Suprapubic skin (tissue), 4 donors: ENCODE results near the gene PSMD3. TPM values are rescaled to one million over a fixed set of nuclear protein-coding genes. Genes with fewer than 3 reads are reported as not detected.
"Not testable (repeated sequence)": the region's sequence is repeated elsewhere in the genome, so short reads cannot be mapped to it uniquely, and the experiment has no call there.

Source experiments
- DNase-seq, 2 donors: peaks; one replicate each; pipeline ENCODE4 v3.0.0-alpha.2; 2019; ENCODE audit warnings: low spot score in 2 of 2
- H3K27ac ChIP-seq: fragments of 200-600 bp; sonication (generic); one replicate; pipeline ENCODE4 v1.5.1; 2019
- H3K27me3 ChIP-seq: fragments of 200-600 bp; sonication (generic); one replicate; pipeline ENCODE4 v1.5.1; 2019
- H3K36me3 ChIP-seq: fragments of 200-600 bp; sonication (generic); one replicate; pipeline ENCODE4 v1.5.1; 2019
- H3K4me1 ChIP-seq: fragments of 200-600 bp; sonication (generic); one replicate; pipeline ENCODE4 v1.5.1; 2019
- H3K4me3 ChIP-seq: fragments of 200-600 bp; sonication (generic); one replicate; pipeline ENCODE4 v1.5.1; 2019; ENCODE audit warnings: mild to moderate bottlenecking
- H3K9me3 ChIP-seq: fragments of 200-600 bp; sonication (generic); one replicate; pipeline ENCODE4 v1.5.1; 2019
- CTCF ChIP-seq, 2 donors: fragments of 200-600 bp in 1 of 2; fragments of 450-650 bp in 1 of 2; sonication (generic) in 1 of 2; IDR thresholded peaks; one replicate each; pipeline ENCODE4 v1.5.1; 2016 to 2019; ENCODE audit warnings: antibody characterized with exemption in 2 of 2, mild to moderate bottlenecking in 1 of 2, moderate library complexity in 1 of 2
- EP300 ChIP-seq: sonication (generic); formaldehyde crosslinking; IDR thresholded peaks from one replicate; pipeline ENCODE4 v1.6.1; 2017; ENCODE audit warnings: antibody characterized with exemption
- POLR2A ChIP-seq, 2 donors: fragments of 450-650 bp; IDR thresholded peaks; one replicate each; pipeline ENCODE4 v1.6.1; 2017; ENCODE audit warnings: antibody characterized with exemption in 2 of 2, mild to moderate bottlenecking in 2 of 2, moderate library complexity in 2 of 2
- POLR2AphosphoS5 ChIP-seq, 3 donors: sonication (generic); formaldehyde crosslinking; IDR thresholded peaks; one replicate each; pipeline ENCODE4 v1.6.1; 2017; ENCODE audit warnings: antibody characterized with exemption in 3 of 3
- WGBS: methylation state at CpG from one replicate; pipeline ENCODE4 v1.1.5; 2018; 5-methylcytosine and 5-hydroxymethylcytosine counted together
- total RNA-seq, 4 donors: library from RNA; depleted of rRNA; stranded (reverse); fragments of >200 nt; gene quantifications; one replicate each; pipeline ENCODE4 v1.1.0, GENCODE V29; 2016

The PSMD3 gene
- total RNA-seq, 4 donors from 2014 or later: 82.8 to 118 (median 104) TPM

DNA sequence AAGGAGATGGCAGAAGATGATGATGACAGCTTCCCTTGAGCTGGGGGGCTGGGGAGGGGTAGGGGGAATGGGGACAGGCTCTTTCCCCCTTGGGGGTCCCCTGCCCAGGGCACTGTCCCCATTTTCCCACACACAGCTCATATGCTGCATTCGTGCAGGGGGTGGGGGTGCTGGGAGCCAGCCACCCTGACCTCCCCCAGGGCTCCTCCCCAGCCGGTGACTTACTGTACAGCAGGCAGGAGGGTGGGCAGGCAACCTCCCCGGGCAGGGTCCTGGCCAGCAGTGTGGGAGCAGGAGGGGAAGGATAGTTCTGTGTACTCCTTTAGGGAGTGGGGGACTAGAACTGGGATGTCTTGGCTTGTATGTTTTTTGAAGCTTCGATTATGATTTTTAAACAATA lies 16.9 kb downstream of the PSMD3 start:
- Histone ChIP-seq H3K4me1 (peaks cover 7% of the 10 kb centered on the region), H3K4me3 (no peak overlapping the region), H3K27me3 (no peaks in the 10 kb centered on the region), H3K27ac (no peak overlapping the region), H3K9me3 (no peaks in the 10 kb centered on the region), H3K36me3 (peaks cover 59% of the 10 kb centered on the region)
- TF ChIP-seq CTCF (IDR thresholded peaks at IDR 0.05) (no peak), POLR2A (IDR thresholded peaks at IDR 0.05) (no peak), EP300 (no peak), POLR2AphosphoS5 (IDR thresholded peaks at IDR 0.05) (no peak)
- DNase-seq: no peak
- WGBS: 75% methylated on average over 4 of the region's 4 CpGs

- DNase-seq: no peak
- 84% methylated on average over 4 of the region's 4 CpGs for WGBS
- H3K4me1 ChIP-seq: peaks cover 7% of the 10 kb centered on the region
These were observed 18.5 kb downstream of the PSMD3 start for GRCh38 chr17:39999067-39999466.

DNA sequence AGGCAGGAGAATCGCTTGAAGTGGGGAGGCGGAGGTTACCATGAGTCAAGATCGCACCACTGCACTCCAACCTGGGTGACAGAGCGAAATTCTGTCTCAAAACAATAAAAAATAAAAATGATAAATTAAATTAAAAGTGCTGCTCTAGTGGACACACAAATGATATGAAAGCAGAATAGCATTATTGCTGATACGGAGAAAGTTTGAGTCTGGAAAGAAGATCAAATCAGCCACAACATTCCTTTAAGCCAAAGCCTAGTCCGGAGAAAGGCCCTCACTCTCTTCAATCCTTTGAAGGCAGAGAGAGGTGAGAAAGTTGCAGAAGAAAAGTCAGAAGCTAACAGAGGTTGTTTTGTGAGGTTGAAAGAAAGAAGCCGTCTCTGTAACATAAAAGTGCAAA lies 19.6 kb downstream of the PSMD3 start:
- WGBS: 90% methylated on average over 7 of the region's 7 CpGs
- TF ChIP-seq EP300: no peak
- DNase-seq: no peak
- peaks cover 1% of the 10 kb centered on the region for H3K4me1 ChIP-seq
- H3K4me3 ChIP-seq: no peak overlapping the region
- no peaks in the 10 kb centered on the region for H3K27me3 ChIP-seq
- H3K9me3 ChIP-seq: no peaks in the 10 kb centered on the region
- peaks cover 33% of the 10 kb centered on the region for H3K36me3 ChIP-seq
- no peak overlapping the region for H3K27ac ChIP-seq

More at GRCh38 chr17:39999067-39999466, 18.5 kb downstream of the PSMD3 start:
- Histone ChIP-seq H3K27me3 (no peaks in the 10 kb centered on the region), H3K9me3 (no peaks in the 10 kb centered on the region), H3K4me3 (no peak overlapping the region), H3K36me3 (peaks cover 44% of the 10 kb centered on the region), H3K27ac (no peak overlapping the region)
- no peak for TF ChIP-seq POLR2A (IDR thresholded peaks at IDR 0.05)

- not testable (repeated sequence) for H3K27ac ChIP-seq, H3K4me1 ChIP-seq, DNase-seq, H3K9me3 ChIP-seq, H3K4me3 ChIP-seq, H3K27me3 ChIP-seq
- H3K36me3 ChIP-seq: peaks cover 21% of the 10 kb centered on the region
- 92% methylated on average over 8 of the region's 8 CpGs for WGBS
These were observed 20.7 kb downstream of the PSMD3 start for GRCh38 chr17:40001335-40001734.

DNA sequence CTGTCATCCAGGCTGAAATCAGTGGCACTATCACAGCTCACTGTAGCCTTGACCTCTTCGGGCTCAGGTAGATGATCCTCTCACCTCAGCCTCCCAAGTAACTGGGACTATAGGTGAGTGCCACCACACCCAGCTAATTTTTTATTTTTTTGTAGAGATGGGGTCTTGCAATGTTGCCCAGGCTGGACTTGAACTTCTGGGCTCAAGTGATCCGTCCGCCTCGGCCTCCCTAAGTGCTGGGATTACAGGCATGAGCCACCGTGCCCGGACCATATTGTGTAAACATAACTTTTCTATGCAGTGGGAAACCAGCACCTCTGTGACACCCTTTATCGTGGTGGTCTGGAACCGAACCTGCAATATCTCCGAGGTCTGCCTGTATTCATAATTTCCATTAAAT lies 23.5 kb downstream of the PSMD3 start:
- no peaks in the 10 kb centered on the region for H3K9me3 ChIP-seq
- no peaks in the 10 kb centered on the region for H3K4me1 ChIP-seq
- H3K4me3 ChIP-seq: no peak overlapping the region
- no peak overlapping the region for H3K27ac ChIP-seq
- DNase-seq: no peak
- TF ChIP-seq CTCF (IDR thresholded peaks at IDR 0.05) (no peak), EP300 (no peak), POLR2AphosphoS5 (IDR thresholded peaks at IDR 0.05) (no peak), POLR2A (IDR thresholded peaks at IDR 0.05) (no peak)
- no peaks in the 10 kb centered on the region for H3K36me3 ChIP-seq
- 95% methylated on average over 9 of the region's 9 CpGs for WGBS
- no peaks in the 10 kb centered on the region for H3K27me3 ChIP-seq

DNA sequence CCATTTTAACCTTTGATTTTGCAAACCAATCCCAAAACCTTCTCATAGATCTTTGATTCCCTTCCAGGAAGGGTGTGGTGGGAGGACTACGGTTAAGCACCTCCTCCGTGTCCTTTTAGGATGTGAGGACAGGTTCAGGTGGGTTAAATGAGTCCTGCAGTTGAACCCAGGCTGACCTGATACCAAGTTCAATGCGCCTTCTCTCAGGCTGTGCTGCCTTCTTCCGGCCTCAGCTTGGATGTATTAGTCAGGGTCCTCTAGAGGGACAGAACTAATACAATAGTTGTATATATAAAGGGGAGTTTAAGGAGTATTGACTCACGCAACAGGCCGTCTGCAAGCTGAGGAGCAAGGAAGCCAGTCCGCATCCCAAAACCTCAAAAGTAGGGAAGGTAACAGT lies 24.1 kb downstream of the PSMD3 start:
- H3K27me3 ChIP-seq: no peaks in the 10 kb centered on the region
- no peak overlapping the region for H3K4me3 ChIP-seq
- no peaks in the 10 kb centered on the region for H3K4me1 ChIP-seq
- H3K36me3 ChIP-seq: no peaks in the 10 kb centered on the region
- no peak overlapping the region for H3K27ac ChIP-seq
- H3K9me3 ChIP-seq: no peaks in the 10 kb centered on the region
- no peak for TF ChIP-seq POLR2AphosphoS5 (IDR thresholded peaks at IDR 0.05)
- no peak for TF ChIP-seq POLR2A (IDR thresholded peaks at IDR 0.05)
- no peak for TF ChIP-seq EP300
- TF ChIP-seq CTCF (IDR thresholded peaks at IDR 0.05): no peak
- 80% methylated on average over 7 of the region's 7 CpGs for WGBS
- no peak for DNase-seq

DNA sequence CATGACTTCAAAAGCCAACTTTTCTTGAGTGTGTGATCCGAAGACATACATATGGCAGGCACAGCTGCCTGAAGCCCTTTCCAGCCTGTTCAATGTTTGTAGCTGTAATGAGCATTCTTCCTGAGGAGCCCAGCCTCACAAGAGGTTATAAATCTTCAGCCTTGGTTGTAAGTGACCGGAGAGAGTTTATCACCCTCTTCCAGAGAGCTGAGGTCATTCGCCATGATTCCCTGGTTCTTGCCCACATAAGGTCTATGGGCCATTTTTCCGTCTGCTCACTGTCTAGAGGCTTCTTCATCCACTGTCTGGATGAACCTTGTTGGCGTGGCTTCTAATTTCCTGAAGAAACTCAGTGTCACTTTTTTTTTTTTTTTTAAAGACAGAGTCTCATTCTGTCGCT lies 24.9 kb downstream of the PSMD3 start:
- H3K4me3 ChIP-seq: no peak overlapping the region
- DNase-seq: no peak
- H3K9me3 ChIP-seq: no peaks in the 10 kb centered on the region
- H3K27me3 ChIP-seq: no peaks in the 10 kb centered on the region
- no peaks in the 10 kb centered on the region for H3K36me3 ChIP-seq
- 85% methylated on average over 6 of the region's 6 CpGs for WGBS
- H3K27ac ChIP-seq: no peak overlapping the region
- TF ChIP-seq POLR2AphosphoS5 (IDR thresholded peaks at IDR 0.05): no peak
- no peak for TF ChIP-seq POLR2A (IDR thresholded peaks at IDR 0.05)
- no peak for TF ChIP-seq CTCF (IDR thresholded peaks at IDR 0.05)
- TF ChIP-seq EP300: no peak
- peaks cover 3% of the 10 kb centered on the region for H3K4me1 ChIP-seq

GRCh38 chr17:40010946-40011500 lies 30.4 kb downstream of the PSMD3 start:
- DNase-seq: not testable (repeated sequence)

DNA sequence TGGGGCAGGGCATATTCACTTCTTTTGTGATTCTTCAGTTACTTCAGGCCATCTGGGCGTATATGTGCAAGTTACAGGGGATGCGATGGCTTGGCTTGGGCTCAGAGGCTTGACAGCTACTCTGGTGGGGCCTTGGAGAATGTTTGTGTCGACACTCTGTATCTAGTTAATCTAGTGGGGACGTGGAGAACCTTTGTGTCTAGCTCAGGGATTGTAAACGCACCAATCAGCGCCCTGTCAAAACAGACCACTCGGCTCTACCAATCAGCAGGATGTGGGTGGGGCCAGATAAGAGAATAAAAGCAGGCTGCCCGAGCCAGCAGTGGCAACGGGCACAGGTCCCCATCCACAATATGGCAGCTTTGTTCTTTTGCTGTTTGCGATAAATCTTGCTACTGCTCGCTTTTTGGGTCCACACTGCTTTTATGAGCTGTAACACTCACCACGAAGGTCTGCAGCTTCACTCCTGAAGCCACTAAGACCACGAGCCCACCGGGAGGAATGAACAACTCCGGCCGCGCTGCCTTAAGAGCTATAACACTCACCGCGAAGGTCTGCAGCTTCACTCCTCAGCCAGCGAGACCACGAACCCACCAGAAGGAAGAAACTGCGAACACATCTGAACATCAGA lies 31.5 kb downstream of the PSMD3 start:
- peaks cover 21% of the 10 kb centered on the region for H3K4me1 ChIP-seq
- 83% methylated on average over 18 of the region's 22 CpGs for WGBS
- H3K27ac ChIP-seq, DNase-seq, H3K9me3 ChIP-seq, H3K27me3 ChIP-seq, H3K36me3 ChIP-seq, H3K4me3 ChIP-seq: not testable (repeated sequence)

More at GRCh38 chr17:40010946-40011500, 30.4 kb downstream of the PSMD3 start:
- H3K9me3 ChIP-seq, H3K27me3 ChIP-seq, H3K27ac ChIP-seq, H3K4me3 ChIP-seq, H3K36me3 ChIP-seq: not testable (repeated sequence)
- no CpG with 5 or more reads among the region's 38 CpGs for WGBS
- H3K4me1 ChIP-seq: peaks cover 21% of the 10 kb centered on the region
